Posterior cingulate gyrus (tissue), 11 donors: ENCODE measurements around the gene SERPIND1.
A peak's percentile ranks its signal among the peaks of the same experiment; 100 is the strongest.
"Not testable (repeated sequence)": the region's sequence is repeated elsewhere in the genome, so short reads cannot be mapped to it uniquely, and the experiment has no call there.

Experiments used
- DNase-seq, 10 donors: peaks; one replicate each; pipeline versions ENCODE4 v3.0.0 to v3.0.0-alpha.2; 2020 to 2021; ENCODE audit warnings: mixed read lengths in 3 of 10
- intact Hi-C: fragments of 100-400 bp; cut with DNase I; formaldehyde crosslinking; loops from one replicate; pipeline ENCODE4 v1.15.1; 2023

The SERPIND1 gene

DNA sequence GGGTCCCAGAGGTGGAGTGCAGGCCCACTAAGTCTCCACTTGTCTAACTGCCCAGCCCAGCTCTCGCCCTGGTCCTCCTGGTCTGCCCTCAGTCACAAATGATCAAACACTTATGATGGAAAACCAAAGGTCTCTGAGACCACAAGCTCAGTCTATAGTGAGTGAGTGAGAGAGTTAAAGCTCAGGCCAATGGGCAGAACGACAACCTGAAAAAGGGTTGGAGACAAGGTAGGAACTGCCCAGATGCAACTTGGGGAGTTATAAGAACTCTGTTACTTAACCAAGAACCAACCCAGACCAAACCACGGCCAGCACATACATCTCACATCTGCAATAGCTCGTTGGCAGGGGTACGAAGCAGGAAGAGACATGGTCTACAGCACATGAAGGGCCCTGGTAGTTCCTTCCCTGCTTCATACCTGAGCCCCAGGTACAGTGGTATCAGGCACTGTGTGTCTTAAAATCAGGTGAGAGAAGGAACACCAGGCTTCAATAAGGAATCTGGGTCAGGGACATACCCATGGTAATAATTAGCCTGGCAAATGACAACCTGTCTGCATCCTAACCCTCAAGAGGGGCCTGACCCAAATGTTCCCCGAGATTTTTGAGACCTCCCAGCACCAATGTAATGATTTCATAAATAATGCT lies 35.7 kb downstream of the SERPIND1 start:
- intact Hi-C loops = no loop called here
- DNase-seq = no peak

DNA sequence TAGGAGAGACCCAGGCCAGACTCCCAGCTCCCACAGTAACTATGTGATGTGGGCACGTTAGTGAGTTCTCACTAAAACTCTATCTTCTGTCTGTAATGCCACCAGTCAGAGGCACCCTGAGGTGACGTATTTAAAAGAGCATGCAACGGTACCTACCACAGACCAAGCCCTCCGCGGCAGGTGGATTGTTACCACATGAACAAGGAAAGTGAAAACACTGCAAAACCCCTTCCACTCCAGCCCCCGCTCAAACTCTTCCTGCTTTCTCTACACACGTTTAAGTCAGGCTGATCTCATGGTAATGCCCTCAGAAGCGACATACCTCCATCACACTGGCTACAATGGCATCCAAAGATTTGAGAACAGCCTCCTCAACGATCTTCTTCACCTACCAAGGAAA lies 36.7 kb downstream of the SERPIND1 start:
- intact Hi-C loops = no loop called here
- no peak for DNase-seq

DNA sequence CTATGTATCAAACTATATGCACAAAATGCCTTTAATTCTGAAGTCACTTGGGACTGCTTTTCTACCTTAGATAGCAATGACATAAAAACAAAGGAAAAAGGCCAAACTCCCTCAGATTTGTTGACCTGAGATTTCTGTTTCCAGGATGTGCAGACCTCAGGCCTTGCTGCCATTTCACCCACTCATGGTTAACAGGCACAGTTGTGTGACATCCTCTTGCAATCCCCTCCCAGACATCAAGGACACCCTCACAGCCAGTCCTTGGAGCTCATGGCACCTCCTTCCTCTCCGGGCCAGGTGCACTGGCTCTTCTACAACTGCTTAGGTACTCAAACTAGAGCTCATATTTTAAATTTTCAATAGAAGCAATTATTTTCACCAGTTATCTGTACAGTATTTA lies 37.3 kb downstream of the SERPIND1 start:
- intact Hi-C loops = no loop called here
- DNase-seq = no peak

DNA sequence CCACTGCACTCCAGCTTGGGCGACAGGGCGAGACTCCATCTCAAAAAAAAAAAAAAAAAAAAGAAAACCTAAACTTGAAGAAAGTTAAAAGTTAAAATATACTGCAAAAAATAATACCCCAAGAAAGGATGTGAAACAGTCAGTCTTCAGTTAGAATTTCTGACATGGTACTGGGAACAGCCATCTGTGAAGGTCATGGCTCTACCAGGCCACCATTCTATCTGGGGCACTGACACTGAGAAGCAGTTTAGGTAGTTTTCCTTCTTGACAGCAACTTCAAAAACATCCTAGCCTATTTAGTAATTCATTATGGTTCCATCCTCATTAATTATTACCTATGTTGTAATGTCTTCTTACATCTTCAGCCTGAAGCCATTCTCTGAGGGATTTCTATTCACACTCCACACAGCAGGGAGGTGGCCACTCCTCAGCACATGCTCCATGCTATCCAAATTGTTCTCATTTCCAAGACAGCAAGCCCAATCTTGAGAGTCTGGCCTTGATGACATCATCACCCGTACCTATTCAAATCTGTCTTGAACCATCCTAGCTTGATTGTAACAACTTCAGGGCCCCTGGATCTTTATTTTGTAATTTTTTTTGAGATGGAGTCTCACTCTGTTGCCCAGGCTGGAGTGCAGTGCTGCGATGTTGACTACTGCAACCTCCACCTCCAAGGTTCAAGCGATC lies 38.2 kb downstream of the SERPIND1 start:
- intact Hi-C loops = no loop called here
- no peak for DNase-seq

- no peak for DNase-seq
- intact Hi-C loops = no loop called here
Measured at GRCh38 chr22:20813056-20813455, 39.1 kb downstream of the SERPIND1 start.

DNA sequence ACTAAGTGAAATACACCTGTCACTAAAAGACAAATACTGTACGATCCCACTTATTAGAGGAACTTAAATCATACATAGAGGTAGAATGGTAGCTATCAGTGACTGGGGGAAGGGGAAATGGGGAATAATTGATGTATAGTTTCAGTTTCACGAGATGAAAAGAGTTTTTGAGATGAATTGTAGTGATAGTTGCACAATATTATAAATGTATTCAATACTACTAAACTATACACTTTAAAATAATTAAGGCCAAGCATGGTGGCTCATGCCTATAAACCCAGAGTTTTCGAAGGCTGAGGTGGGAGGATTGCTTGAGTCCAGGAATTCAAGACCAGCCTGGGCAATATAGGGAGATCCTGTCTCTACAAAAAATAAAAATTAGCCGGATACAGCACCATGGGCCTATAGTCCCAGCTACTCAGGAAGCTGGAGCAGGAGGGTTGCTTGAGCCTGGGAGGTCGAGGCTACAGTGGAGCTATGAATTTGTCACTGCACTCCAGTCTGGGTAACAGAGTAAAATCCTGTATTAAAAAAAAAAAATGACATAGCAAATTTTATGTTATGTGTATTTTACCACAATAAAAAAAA lies 40.4 kb downstream of the SERPIND1 start:
- no peak for DNase-seq
- intact Hi-C loops = no loop called here

DNA sequence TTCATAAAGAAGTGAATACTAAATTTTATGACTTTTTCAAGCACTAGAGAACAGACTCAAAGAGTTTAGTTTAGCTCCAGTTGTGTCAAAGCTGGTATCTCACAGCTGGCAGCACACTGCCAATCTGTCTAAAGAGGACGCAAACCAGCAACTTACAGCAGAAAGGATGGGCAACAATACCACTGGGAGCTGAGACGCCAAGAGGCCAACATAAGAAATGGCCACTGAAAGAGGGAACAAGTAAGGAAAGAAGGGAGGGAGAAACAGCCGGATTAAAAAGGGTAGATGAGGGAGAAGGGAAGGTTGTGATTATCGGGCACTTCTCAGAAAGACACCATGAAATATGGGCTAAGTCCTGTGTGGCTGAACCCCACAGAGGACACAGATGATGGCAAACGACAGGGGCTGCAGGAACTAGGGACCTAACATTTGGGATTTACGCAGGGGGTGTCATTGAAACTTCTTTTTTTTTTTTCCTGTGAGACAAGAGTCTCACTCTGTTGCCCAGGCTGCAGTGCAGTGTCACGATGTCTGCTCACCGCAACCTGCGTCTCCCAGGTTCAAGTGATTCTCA lies 41.7 kb downstream of the SERPIND1 start:
- intact Hi-C loops = no loop called here
- DNase-seq = no peak

DNA sequence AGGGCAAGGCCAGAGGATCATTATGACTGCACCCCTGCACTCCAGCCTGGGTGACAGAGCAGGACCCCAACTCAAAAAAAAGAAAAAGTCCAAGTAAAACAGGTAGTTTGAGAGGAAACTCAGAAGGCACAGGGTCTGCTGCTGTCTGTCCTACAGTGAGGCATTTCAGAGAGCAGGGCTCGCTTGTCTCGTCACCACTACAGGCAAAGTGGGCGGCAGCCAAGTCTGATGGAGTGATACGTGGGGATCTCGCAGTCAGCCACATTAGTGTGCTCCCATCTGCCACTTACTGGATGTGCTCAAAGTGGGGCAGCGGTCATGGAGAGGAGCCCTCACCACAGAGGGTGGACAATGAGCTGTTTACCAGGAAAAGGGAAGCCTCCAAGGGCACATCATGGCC lies 42.6 kb downstream of the SERPIND1 start:
- intact Hi-C loops = no loop called here
- peak in 8 of 10 donors; percentile 46 to 94 (median 68) for DNase-seq

GRCh38 chr22:20818471-20818870 lies 44.6 kb downstream of the SERPIND1 start:
- no peak for DNase-seq
- intact Hi-C loops = no loop called here

GRCh38 chr22:20819471-20819870 lies 45.6 kb downstream of the SERPIND1 start:
- intact Hi-C loops = no loop called here
- no peak for DNase-seq

GRCh38 chr22:20821717-20822239 lies 47.9 kb downstream of the SERPIND1 start:
- intact Hi-C loops, DNase-seq: not testable (repeated sequence)

GRCh38 chr22:20822240-20822639 lies 48.3 kb downstream of the SERPIND1 start:
- intact Hi-C loops = no loop called here
- DNase-seq = no peak

DNA sequence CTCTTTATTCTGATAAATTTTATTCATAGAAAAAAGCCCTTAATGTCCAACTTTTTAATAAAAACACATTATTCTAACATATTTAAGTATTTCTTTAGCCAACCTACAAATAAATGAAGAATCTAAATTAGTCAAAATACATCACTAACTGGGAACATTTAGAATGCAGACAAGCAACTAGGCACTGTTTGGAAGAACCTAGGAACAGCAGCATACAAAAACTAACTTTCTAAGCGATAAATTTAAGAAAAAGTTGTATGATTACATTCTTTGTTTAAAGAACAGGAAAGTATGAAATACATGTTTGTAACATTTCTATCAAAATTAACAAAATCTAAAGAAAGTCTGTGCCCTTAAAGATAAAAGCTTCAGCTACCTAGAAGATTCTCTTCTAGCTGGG lies 49.4 kb downstream of the SERPIND1 start:
- DNase-seq = no peak

DNA sequence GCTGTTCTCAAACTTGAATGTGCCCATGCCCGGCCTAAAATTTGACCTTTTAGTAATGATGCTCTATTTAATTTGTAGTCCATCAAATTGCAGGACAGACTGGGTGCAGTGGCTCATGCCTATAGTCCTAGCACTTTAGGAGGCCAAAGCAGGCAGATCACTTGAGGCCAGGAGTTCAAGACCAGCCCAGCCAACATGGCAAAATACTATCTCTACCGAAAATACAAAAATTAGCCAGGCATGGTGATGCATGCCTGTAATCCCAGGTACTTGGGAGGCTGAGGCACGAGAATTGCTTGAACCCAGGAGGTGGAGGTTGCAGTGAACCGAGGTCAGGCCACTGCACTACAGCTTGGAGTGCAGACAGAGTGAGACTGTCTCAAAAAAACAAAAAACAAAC lies 51.3 kb downstream of the SERPIND1 start:
- DNase-seq, intact Hi-C loops: not testable (repeated sequence)

More for the DNA sequence above, 49.4 kb downstream of the SERPIND1 start:
- intact Hi-C loops = no loop called here

- no peak for DNase-seq
- intact Hi-C loops = no loop called here
Measured at GRCh38 chr22:20825624-20826023, 51.7 kb downstream of the SERPIND1 start.

GRCh38 chr22:20826373-20827152 lies 52.6 kb downstream of the SERPIND1 start:
- intact Hi-C loops, DNase-seq: not testable (repeated sequence)

DNA sequence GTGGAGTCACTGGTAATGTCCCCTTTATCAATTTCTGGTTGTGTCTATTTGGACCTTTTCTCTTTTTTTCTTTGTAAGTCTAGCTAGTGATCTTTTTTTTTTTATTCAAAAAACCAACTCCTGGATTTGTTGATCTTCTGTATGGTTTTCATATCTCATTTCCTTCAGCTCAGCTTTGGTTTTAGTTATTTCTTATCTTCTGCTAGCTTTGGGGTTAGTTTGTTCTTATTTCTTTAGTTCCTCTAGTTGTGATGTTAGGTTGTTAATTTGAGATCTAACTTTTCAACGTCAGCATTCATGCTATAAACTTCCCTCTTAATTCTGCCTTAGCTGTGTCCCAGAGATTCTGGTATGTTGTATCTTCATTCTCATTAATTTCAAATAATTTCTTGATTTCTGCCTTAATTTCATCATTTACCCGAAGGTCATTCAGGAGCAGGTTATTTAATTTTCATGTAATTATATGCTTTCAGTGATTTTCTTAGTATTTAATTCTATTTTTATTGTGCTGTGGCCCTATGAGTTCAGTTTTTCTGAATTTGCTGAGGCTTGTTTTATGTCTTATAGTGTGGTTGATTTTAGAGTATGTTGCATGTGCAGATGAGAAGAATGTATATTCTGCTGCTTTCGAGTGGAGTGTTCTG lies 55.7 kb downstream of the SERPIND1 start:
- intact Hi-C loops = no loop called here

DNA sequence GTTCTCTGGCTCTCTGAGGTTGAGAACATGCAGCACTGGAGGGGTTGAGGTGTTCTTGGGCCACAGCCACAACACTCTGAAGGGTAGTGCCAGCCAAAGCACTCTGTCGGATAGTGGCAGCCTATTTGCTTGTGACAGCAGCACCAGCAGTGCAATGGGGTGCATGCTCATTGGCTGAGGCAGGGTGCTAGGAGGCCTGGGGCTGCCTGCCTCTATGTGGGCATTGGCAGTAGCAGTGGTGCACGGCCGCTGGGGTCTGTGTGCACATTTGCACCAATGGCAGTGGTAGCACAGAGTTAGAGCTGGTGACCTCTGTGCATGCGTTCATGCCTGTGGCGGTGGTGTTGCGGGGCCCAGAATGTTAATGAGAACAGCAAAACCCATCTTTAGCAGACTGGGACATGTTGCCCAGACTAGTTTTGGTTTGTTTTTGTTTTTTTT lies 59.3 kb downstream of the SERPIND1 start:
- DNase-seq = no peak
- intact Hi-C loops = no loop called here

More for the DNA sequence above, 55.7 kb downstream of the SERPIND1 start:
- no peak for DNase-seq

DNA sequence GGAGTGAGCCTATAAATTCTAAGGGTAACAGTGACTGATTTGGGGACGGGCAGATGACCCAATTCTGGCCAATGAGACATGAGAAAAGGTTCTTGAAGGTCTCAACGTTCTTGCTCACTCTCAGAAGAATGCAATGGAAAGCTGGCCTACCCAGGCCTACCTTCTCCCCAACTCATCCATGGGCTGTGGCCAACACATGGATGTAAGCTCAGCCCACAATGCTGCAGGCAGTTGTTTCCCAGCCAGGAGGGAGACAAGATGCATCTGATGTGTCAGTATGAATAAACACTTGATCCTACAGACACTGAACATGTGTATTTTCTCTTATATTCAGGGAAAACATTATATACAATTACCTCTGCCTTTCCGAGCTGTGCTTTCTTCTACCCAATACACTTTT lies 60.3 kb downstream of the SERPIND1 start:
- DNase-seq = no peak
- intact Hi-C loops = no loop called here

GRCh38 chr22:20834725-20835124 lies 60.8 kb downstream of the SERPIND1 start:
- intact Hi-C loops = no loop called here
- no peak for DNase-seq
